RWPE1 (cell line): ENCODE measurements around the gene LRMDA.

Source experiments
- CTCF ChIA-PET: fragments of 350-600 bp; sonication (Branson Sonifier 250); formaldehyde crosslinking; extraction: SDS; loops from one replicate; lab custom pipeline; 2021; lab: Yijun Ruan, JAX
- POLR2A ChIA-PET: fragments of 400-600 bp; formaldehyde crosslinking; extraction: SDS; loops from one replicate; lab custom pipeline; 2020; ENCODE audit warnings: antibody characterized with exemption; ENCODE audit not compliant: low non-redundant PET; lab: Yijun Ruan, JAX
- DNase-seq: peaks from one replicate; pipeline ENCODE4 v3.0.0; 2012; ENCODE audit warnings: low spot score
- H3K27ac ChIP-seq: fragments of 450-650 bp; 2 replicates; pipeline ENCODE4 v1.5.1; 2017
- CTCF ChIP-seq: fragments of 450-650 bp; conservative IDR thresholded peaks from 2 replicates; pipeline ENCODE4 v1.5.1; 2017; ENCODE audit warnings: low read depth, mild to moderate bottlenecking

The LRMDA gene

GRCh38 chr10:76336213-76336963 is 905.0 kb downstream of the LRMDA start:
- TF ChIP-seq CTCF, result no peak
- no peak for DNase-seq
- no peak overlapping the region for H3K27ac ChIP-seq
- ChIA-PET POLR2A (no interaction called here), CTCF (no interaction called here)

- no peak overlapping the region for H3K27ac ChIP-seq
- POLR2A ChIA-PET, result no interaction called here
Observed at GRCh38 chr10:76337641-76338040, 906.2 kb downstream of the LRMDA start.

GRCh38 chr10:76338187-76338586 is 906.8 kb downstream of the LRMDA start:
- no peak for TF ChIP-seq CTCF
- DNase-seq, result no peak
- CTCF ChIA-PET, result no interaction called here
- POLR2A ChIA-PET, result no interaction called here
- H3K27ac ChIP-seq, result no peak overlapping the region

More at GRCh38 chr10:76337641-76338040, 906.2 kb downstream of the LRMDA start:
- no peak for DNase-seq
- TF ChIP-seq CTCF, result no peak
- CTCF ChIA-PET, result interaction anchor here (0.6 kb wide), 1 partner anchor 259 kb away, joined by 6 read pairs; no protein-coding TSS in a partner anchor

- CTCF ChIA-PET, result no interaction called here
- DNase-seq, result no peak
- POLR2A ChIA-PET, result no interaction called here
- TF ChIP-seq CTCF, result no peak
- H3K27ac ChIP-seq, result no peak overlapping the region
Observed at GRCh38 chr10:76341740-76342139, 910.3 kb downstream of the LRMDA start.

- DNase-seq, result no peak
- CTCF ChIA-PET, result interaction anchor here (0.7 kb wide), 1 partner anchor 1478 kb away, joined by 3 read pairs; no protein-coding TSS in a partner anchor
- POLR2A ChIA-PET, result no interaction called here
Observed at GRCh38 chr10:76342996-76343395, 911.6 kb downstream of the LRMDA start.

GRCh38 chr10:76347832-76348231 is 916.4 kb downstream of the LRMDA start:
- POLR2A ChIA-PET, result interaction anchor here (0.6 kb wide), 1 partner anchor 169 kb away, joined by 7 read pairs; no protein-coding TSS in a partner anchor
- CTCF ChIA-PET, result no interaction called here
- no peak for TF ChIP-seq CTCF
- H3K27ac ChIP-seq, result no peak overlapping the region
- DNase-seq, result no peak

More at GRCh38 chr10:76342996-76343395, 911.6 kb downstream of the LRMDA start:
- H3K27ac ChIP-seq, result no peak overlapping the region
- TF ChIP-seq CTCF, result no peak
